Fibroblast of the aortic adventitia (primary cell): ENCODE measurements around the gene SHMT1. TPM values are rescaled to one million over a fixed set of nuclear protein-coding genes. Genes with fewer than 3 reads are reported as not detected.

Experiments
- DNase-seq: peaks from one replicate; pipeline ENCODE4 v3.0.0-alpha.2; 2010; ENCODE audit warnings: low read depth
- H3K4me3 ChIP-seq: 2 replicates; pipeline ENCODE4 v1.5.1; 2011; ENCODE audit warnings: low read depth, mild to moderate bottlenecking, control low read depth, low read length, moderate library complexity
- CTCF ChIP-seq: IDR thresholded peaks from 2 replicates; pipeline ENCODE4 v1.5.1; 2011; ENCODE audit warnings: mild to moderate bottlenecking, low read length, control low read depth, inconsistent platforms; ENCODE audit not compliant: insufficient read depth
- total RNA-seq: library from RNA; depleted of rRNA; stranded (reverse); fragments of >200 nt; gene quantifications from 2 replicates; pipeline ENCODE4 v1.2.3, GENCODE V29; 2012; ENCODE audit warnings: low replicate concordance

The SHMT1 gene
- total RNA-seq, 1 donor, result 20.3 TPM

GRCh38 chr17:18319604-18320256 lies 43.6 kb downstream of the SHMT1 start:
- peak; percentile 74 for DNase-seq
- H3K4me3 ChIP-seq, result peak overlapping the region; percentile 49

GRCh38 chr17:18318771-18319450 lies 44.4 kb downstream of the SHMT1 start:
- peak overlapping the region; percentile 40 for H3K4me3 ChIP-seq
- TF ChIP-seq CTCF, result no peak
- DNase-seq, result no peak

More at GRCh38 chr17:18319604-18320256, 43.6 kb downstream of the SHMT1 start:
- peak; percentile 63 for TF ChIP-seq CTCF

DNA sequence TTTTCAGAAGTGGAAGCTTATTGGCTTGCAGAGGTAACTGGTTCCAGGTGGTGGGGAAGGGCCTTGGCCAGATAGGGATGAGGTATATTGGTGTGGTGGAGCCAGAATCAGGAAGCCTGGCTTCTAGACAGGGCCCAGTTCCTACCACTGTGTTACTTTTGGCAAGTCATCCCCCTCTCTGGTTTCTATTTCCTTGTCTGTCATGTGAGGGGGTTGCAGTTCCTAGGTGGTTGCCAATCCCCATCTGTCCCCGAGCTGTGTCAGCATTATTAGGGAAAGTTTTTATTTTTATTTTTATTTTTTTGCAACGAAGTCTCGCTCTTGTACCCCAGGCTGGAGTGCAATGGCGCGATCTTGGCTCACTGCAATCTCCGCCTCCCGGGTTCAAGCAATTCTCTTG lies 45.2 kb downstream of the SHMT1 start:
- peak overlapping the region; percentile 50 for H3K4me3 ChIP-seq
- TF ChIP-seq CTCF, result no peak
- no peak for DNase-seq

DNA sequence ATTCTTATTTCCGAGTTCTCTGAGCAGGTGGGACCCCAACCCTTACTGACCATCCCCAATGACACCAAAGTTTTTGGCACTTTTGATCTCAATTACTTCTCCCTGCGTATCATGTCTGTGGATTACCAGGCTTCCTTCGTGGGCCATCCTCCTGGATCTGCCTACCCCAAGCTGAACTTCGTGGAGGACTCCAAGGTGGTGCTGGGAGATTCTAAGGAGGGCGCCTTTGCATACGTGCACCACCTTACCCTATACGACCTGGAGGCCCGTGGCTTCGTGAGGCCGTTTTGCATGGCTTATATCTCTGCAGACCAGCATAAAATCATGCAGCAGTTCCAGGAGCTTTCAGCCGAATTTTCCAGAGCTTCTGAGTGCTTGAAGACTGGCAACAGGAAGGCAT lies 47.4 kb downstream of the SHMT1 start:
- DNase-seq, result no peak
- peak overlapping the region; percentile 71 for H3K4me3 ChIP-seq
- TF ChIP-seq CTCF, result no peak

DNA sequence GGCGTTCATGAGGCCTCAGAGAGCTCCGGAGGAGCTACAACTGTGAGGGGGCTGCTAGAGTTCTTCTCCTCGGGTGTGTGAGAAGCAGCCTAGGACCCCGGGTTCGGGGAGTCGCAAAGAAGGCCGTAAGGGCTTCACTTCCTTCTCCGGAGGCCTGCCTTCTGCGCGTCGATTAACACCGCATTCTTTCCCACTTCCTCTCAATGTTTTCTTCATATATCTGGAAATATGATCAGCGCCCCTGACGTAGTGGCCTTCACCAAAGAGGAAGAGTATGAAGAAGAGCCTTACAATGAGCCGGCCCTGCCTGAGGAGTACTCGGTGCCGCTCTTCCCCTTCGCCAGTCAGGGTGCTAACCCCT lies 47.8 kb downstream of the SHMT1 start:
- TF ChIP-seq CTCF, result no peak
- DNase-seq, result no peak
- H3K4me3 ChIP-seq, result peak overlapping the region; percentile 71

DNA sequence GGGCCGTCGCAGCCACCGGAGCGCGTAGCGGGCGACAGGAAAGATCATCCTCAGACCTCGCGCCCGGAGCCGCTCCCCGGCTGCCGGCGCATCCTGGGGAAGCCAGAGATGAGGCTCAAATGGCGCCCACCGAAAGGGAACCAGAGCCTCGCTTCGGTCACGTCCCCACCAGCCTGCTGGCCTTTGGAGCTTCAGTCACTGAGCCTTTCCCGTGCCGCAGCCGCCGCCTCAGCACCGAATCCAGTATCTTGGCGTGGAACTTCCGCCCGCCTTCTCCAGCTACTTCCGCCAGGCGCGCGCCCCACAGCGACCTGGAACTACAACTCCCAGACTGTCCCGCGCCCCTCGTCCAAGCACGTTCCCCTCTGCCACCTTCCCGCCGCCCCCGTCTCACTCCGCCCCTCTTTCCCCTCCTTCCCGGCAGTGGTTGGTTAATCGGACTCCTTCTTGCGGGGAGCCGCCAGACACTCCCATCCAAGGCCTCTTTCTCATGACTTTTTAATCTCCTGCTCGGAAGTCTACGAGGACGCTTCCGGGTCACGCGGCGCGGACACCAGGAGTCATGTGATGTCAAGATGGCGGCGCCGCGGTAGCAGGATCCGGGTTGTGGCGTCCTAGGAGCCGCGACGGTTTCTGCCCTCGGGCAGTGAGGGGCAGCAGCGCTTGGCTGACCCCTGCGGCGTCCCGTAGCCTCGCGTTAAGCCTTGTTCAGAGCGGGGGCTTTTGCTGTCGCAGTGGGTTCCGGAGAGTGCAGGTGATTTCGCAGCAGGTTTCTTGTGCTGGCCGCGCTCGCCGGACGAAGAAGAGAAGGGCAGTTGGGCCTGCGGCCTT lies 48.4 kb downstream of the SHMT1 start, which contains the start of the genes SMCR8 and TOP3A:
Gene SMCR8 (plus strand): TSS at position 563 of the 831 bp plus-strand sequence. CDS start 497 bp downstream, outside the sequence.
Gene TOP3A (minus strand): TSS at position 264 of the 831 bp plus-strand sequence. CDS start 216 bp downstream, at position 48.
- no peak for TF ChIP-seq CTCF
- peak; percentile 98 for DNase-seq
- H3K4me3 ChIP-seq, result peak within 1 kb of the TSS; percentile 71
